Inflammatory macrophage treated with lipopolysaccharide for 1 hour (primary cell): Measurements from ENCODE around the gene DBNDD1.
"Not testable (repeated sequence)": the region's sequence is repeated elsewhere in the genome, so short reads cannot be mapped to it uniquely, and the experiment has no call there.

Experiments
- DNase-seq, 2 donors: peaks; one replicate each; pipeline ENCODE4 v3.0.0-alpha.2; 2020 to 2022

The DBNDD1 gene

GRCh38 chr16:90010676-90011507, 8.4 kb downstream of the DBNDD1 start:
- DNase-seq, result no peak

GRCh38 chr16:90009172-90009899, 9.9 kb downstream of the DBNDD1 start:
- DNase-seq, result no peak

- DNase-seq, result peak in 1 of 2 donors; percentile 26
Measured at GRCh38 chr16:90008708-90009145, 10.5 kb downstream of the DBNDD1 start.

GRCh38 chr16:90007635-90008234, 11.5 kb downstream of the DBNDD1 start:
- DNase-seq, result not testable (repeated sequence)

GRCh38 chr16:90007015-90007414, 12.2 kb downstream of the DBNDD1 start:
- DNase-seq, result no peak

GRCh38 chr16:90005956-90006663, 13.1 kb downstream of the DBNDD1 start:
- DNase-seq, result no peak

- no peak for DNase-seq
Measured at GRCh38 chr16:90004577-90004976, 14.7 kb downstream of the DBNDD1 start.

- no peak for DNase-seq
Measured at GRCh38 chr16:90002759-90003158, 16.5 kb downstream of the DBNDD1 start.

GRCh38 chr16:90001761-90002503, 17.3 kb downstream of the DBNDD1 start:
- no peak for DNase-seq

GRCh38 chr16:90000733-90001427, 18.4 kb downstream of the DBNDD1 start:
- no peak for DNase-seq

- DNase-seq, result no peak
Measured at GRCh38 chr16:89999831-90000574, 19.3 kb downstream of the DBNDD1 start.

GRCh38 chr16:89996178-89996489, 23.1 kb downstream of the DBNDD1 start:
- DNase-seq, result no peak

GRCh38 chr16:89995475-89996177, 23.6 kb downstream of the DBNDD1 start:
- peak; percentile 3 to 35 for DNase-seq

GRCh38 chr16:89994721-89995474, 24.4 kb downstream of the DBNDD1 start:
- peak; percentile 19 to 33 for DNase-seq

GRCh38 chr16:89994389-89994720, 24.9 kb downstream of the DBNDD1 start:
- no peak for DNase-seq

GRCh38 chr16:89993971-89994370, 25.3 kb downstream of the DBNDD1 start:
- no peak for DNase-seq

GRCh38 chr16:89993377-89993776, 25.9 kb downstream of the DBNDD1 start:
- no peak for DNase-seq

GRCh38 chr16:89990799-89991198, 28.5 kb downstream of the DBNDD1 start:
- DNase-seq, result no peak

- no peak for DNase-seq
Measured at GRCh38 chr16:89988951-89989350, 30.3 kb downstream of the DBNDD1 start.

- DNase-seq, result no peak
Measured at GRCh38 chr16:89987169-89987568, 32.1 kb downstream of the DBNDD1 start.
